ENCODE data around the gene ADAT2.
A peak's percentile ranks its signal among the peaks of the same experiment; 100 is the strongest.
"Not testable (repeated sequence)": the region's sequence is repeated elsewhere in the genome, so short reads cannot be mapped to it uniquely, and the experiment has no call there.

ADAT2 gene

DNA sequence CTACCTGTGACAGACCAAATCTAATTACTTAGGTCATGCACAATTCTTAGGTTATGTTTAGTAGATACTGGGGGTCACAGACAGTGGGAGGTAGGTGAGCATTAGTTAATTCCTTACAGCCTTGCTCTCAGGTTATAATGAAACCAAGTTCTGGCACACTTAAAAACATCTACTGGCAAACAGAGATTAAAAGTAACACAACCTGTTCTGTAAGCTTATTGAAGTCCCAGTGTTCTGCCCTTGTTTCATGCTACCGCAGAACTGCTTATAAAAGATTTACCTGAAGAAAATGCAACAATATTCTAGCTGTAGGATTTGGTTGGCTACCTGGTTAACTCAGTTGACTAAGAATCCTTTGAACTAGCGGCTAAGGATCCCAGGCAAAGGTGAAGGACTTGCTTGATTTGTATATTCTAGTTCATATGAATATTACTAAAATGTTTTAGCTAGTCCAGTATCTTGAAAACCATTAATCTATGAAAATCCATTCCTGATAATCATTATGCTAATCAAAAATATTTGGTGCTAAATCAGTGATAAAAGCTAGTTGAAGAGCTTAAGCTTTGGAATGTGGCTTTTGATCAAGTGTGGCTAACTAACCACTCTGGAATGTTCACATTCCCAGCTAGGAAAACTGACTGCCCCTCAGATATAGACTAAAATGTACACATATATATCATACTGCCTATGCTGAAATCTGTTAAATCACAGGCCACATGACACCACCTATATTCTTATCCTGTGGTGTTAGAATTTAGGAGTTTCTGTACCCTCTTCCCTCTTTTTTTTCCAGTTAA is 7.3 kb upstream of the ADAT2 start:
- no peak for DNase-seq
- H3K4me3 Mint-ChIP-seq, result no peak overlapping the region
- H3K4me1 Mint-ChIP-seq, result peaks cover 7 to 14% of the 10 kb centered on the region in 2 donors
- no peak for ATAC-seq (replicated peaks)
- no peaks in the 10 kb centered on the region for H3K9me3 Mint-ChIP-seq
- no peaks in the 10 kb centered on the region for H3K27me3 Mint-ChIP-seq
- H3K36me3 Mint-ChIP-seq, result peaks cover 23 to 26% of the 10 kb centered on the region in 2 donors
- H3K27ac Mint-ChIP-seq, result no peak overlapping the region

DNA sequence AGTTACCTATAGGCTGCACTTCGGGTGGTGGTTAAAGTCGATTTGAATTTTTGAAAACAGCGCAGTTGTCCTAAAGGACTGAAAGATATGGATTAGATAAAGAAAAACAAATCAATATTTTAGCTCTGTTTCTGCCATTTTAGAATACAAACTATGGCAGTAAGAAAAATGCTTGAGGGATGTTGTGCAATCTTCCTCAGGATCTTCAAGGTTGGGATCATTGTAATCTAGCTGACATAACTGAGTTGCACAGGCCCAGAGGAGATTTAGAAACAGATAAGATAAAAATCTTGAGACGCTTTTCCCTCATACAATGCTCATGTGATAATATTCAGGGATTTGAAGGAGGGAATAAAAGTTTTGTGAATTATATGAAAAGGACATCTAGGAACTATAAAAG is 1.0 kb upstream of the ADAT2 start:
- Mint-ChIP-seq H3K4me3 (peak overlapping the region; percentile 92 to 99), H3K27me3 (no peaks in the 10 kb centered on the region), H3K36me3 (peaks cover 8 to 12% of the 10 kb centered on the region in 2 donors), H3K9me3 (no peaks in the 10 kb centered on the region), H3K27ac (peak overlapping the region; percentile 99), H3K4me1 (peaks cover 17 to 39% of the 10 kb centered on the region in 2 donors)
- ATAC-seq (replicated peaks) (no peak), DNase-seq (no peak)

DNA sequence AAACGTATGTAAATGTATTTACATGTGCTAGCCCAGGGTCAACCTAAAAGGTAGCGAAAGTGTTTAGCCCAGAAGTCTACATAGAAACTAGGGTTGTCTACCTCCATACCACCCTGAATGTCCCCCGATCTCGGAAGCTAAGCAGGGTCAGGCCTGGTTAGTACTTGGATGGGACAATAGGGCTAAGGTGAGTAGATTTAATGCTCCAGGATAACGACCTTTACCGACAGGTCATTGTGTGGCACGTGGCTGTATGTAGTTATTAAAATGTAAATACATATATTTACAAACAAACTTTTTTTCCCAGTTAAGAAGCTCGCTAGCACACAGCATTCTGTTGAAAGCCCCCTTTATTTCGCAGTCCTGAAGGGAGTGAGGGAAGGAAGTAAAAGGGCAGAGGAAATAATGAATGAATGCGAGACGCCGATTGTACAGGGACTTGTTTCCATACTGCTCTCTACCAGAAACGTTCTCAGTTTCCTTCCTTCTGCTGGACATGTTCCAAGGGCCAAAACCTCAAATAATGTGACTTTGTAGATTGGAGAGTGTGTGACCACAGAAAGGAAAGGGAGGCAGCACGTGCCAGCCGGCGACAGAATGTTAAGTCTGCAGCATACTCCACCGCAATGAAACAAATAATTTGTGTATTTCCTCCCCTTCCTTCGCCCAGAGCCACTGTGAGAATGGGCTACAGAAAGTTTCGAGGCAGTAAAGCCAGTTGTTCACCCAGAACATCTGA is 612 bp downstream of the ADAT2 start:
- H3K4me1 Mint-ChIP-seq, result peaks cover 15 to 33% of the 10 kb centered on the region in 2 donors
- ATAC-seq (replicated peaks) (peak; percentile 4 to 14), DNase-seq (peak; percentile 12)
- H3K27ac Mint-ChIP-seq, result peak overlapping the region; percentile 99
- H3K36me3 Mint-ChIP-seq, result peaks cover 6 to 11% of the 10 kb centered on the region in 2 donors
- H3K4me3 Mint-ChIP-seq, result peak overlapping the region; percentile 92 to 99
- H3K27me3 Mint-ChIP-seq, result no peaks in the 10 kb centered on the region
- H3K9me3 Mint-ChIP-seq, result no peaks in the 10 kb centered on the region

DNA sequence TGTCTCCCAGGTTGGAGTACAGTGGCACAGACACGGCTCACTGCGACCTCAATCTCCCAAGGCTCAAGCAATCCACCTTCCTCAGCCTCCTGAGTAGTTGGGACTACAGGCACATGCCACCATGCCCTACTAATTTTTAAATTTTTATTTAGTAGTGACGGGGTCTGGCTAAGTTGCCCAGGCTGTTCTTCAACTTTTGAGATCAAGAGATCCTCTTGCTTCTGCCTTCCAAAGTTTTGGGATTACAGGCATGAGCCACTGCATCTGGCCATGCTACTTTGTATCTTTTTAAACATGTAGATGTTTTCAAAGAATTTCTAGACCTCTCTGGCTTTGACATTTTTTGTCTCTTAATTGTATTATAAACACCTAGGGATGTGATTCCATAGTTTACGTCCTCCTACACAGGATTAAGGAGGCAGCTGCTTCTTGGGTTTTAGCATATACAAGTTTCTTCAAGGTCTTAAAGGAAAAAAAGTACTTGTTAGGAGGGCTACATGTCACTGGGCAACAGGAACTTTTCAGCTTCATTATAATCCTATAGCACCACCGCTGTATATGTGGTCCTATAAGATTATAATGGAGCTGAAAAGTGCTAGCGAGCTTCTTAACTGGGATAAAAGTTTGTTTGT is 1.3 kb downstream of the ADAT2 start:
- ATAC-seq (replicated peaks), result no peak

DNA sequence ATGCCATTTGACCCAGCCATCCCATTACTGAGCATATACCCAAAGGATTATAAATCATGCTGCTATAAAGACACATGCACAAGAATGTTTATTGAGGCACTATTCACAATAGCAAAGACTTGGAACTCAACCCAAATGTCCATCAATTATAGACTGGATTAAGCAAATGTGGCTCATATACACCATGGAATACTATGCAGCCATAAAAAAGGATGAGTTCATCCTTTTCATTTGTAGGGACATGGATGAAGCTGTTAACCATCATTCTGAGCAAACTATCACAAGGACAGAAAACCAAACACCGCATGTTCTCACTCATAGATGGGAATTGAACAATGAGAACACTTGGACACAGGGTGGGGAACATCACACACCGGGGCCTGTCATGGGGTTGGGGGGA is 2.6 kb downstream of the ADAT2 start:
- H3K4me1 Mint-ChIP-seq, result peaks cover 11 to 25% of the 10 kb centered on the region in 2 donors
- H3K27ac Mint-ChIP-seq; H3K27me3 Mint-ChIP-seq; DNase-seq; ATAC-seq (replicated peaks); H3K9me3 Mint-ChIP-seq; H3K4me3 Mint-ChIP-seq: not testable (repeated sequence)
- H3K36me3 Mint-ChIP-seq, result peaks cover 14 to 19% of the 10 kb centered on the region in 2 donors

More for the DNA sequence above, 1.3 kb downstream of the ADAT2 start:
- Mint-ChIP-seq H3K4me1 (peaks cover 15 to 26% of the 10 kb centered on the region in 2 donors), H3K4me3 (peak overlapping the region; percentile 92 to 99), H3K27me3 (no peaks in the 10 kb centered on the region), H3K27ac (peak overlapping the region; percentile 99), H3K36me3 (peaks cover 6 to 10% of the 10 kb centered on the region in 2 donors), H3K9me3 (no peaks in the 10 kb centered on the region)
- no peak for DNase-seq

DNA sequence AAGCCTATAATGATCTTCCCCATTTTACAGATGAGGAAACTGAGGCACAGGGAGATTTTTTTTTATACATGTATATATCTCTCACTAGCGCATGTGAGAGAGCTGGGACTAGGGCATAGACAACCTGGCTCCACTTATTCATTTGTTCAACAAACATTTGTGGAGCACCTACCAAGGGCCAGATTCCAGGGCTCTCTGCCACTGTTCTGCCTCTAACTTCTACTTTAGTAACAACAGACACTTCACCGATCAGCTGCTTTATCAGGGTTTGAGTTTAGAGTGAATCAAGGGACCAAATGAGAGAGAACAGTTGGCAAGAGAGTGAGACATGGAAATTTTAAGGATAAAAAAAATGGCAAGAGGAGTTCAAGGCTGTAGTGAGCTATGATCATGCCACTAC is 7.4 kb downstream of the ADAT2 start:
- Mint-ChIP-seq H3K36me3 (peaks cover 35 to 38% of the 10 kb centered on the region in 2 donors), H3K27ac (no peak overlapping the region), H3K4me1 (peaks cover 0 to 3% of the 10 kb centered on the region in 2 donors), H3K9me3 (peaks cover 0 to 2% of the 10 kb centered on the region in 2 donors), H3K4me3 (no peak overlapping the region), H3K27me3 (no peaks in the 10 kb centered on the region)
- no peak for DNase-seq
- no peak for ATAC-seq (replicated peaks)

DNA sequence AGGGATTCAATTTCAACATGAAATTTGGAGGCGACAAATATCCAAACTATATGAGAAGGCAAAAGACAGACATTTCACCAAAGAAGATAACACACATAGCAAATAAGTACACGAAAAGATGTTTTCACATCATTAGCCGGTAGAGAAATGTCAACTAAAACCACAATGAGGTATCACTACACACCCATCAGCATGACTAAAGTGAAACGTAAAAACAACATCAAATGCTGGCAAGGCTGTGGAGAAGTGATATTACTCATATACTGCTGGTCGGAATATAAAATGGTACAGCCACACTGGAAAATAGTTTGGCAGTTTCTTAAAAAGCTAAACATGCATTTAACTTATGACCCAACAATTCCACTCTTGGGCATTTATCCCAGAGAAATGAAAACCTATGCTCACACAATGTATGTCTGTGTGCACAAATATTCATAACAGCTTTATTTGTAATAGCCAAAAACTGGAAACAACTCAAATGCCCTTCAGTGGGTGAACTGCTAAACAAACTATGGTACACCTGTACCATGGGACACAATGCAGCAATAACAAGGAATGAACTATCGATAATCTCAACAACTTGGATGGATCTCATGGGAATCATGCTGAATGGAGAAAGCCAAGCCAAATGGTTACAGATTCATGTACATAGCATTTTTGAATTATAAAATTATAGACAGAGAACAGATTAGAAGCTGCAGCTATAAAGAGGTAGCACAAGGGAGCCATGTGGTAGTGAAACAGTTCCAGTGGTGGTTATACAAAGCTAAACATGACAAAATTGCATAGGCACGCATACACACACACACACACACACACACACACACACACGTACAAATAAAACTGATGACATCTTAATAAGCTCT is 8.6 kb downstream of the ADAT2 start:
- DNase-seq, result no peak
- no peak overlapping the region for H3K4me3 Mint-ChIP-seq
- H3K27ac Mint-ChIP-seq, result no peak overlapping the region
- H3K9me3 Mint-ChIP-seq, result peaks cover 0 to 2% of the 10 kb centered on the region in 2 donors
- peaks cover 35 to 39% of the 10 kb centered on the region in 2 donors for H3K36me3 Mint-ChIP-seq
- ATAC-seq (replicated peaks), result no peak
- H3K4me1 Mint-ChIP-seq, result no peaks in the 10 kb centered on the region
- H3K27me3 Mint-ChIP-seq, result no peaks in the 10 kb centered on the region

DNA sequence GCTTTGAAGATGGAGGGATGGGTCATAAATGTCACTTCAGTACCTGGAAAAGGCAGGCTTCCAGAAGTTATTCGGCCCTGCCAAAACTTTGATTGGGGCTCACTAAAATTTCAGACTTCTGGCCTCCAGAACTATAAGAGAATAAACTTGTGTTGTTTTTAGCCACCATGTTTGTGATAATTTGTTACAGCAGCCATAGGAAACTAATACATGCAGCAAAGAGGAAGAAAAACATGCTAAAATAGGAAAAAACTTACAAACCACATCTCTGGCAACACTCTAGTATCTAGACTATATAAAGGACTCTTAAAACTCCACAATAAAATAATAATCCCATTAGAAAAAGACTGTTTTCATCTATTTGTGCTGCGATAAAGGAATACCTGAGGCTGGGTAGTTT is 9.5 kb downstream of the ADAT2 start:
- Mint-ChIP-seq H3K4me3 (no peak overlapping the region), H3K36me3 (peaks cover 41 to 45% of the 10 kb centered on the region in 2 donors), H3K27me3 (no peaks in the 10 kb centered on the region), H3K4me1 (no peaks in the 10 kb centered on the region), H3K27ac (no peak overlapping the region), H3K9me3 (peaks cover 0 to 2% of the 10 kb centered on the region in 2 donors)
- DNase-seq, result no peak
- no peak for ATAC-seq (replicated peaks)

DNA sequence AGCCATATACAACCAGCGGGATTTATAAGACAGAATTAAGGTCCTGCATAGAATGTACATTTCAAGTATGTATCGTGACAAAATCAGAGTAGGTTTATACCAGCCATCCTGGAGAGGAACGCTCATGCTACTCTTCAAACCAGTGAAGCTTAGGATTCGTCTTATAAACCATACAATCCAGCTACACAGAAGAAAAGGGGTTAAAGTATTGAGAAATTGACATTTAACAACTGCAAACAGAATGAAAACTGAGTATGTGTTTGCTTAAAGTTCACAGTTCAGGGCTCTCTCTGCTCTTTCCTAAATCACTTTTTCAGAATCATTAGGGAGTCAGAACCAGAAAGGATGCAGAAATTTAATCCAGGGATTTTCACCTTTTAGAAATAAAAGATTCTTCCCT is 17.9 kb downstream of the ADAT2 start:
- Mint-ChIP-seq H3K4me3 (no peak overlapping the region), H3K27me3 (no peaks in the 10 kb centered on the region), H3K4me1 (peaks cover 0 to under 1% of the 10 kb centered on the region in 2 donors), H3K36me3 (peaks cover 26 to 31% of the 10 kb centered on the region in 2 donors), H3K9me3 (no peaks in the 10 kb centered on the region), H3K27ac (no peak overlapping the region)
- no peak for DNase-seq
- no peak for ATAC-seq (replicated peaks)

DNA sequence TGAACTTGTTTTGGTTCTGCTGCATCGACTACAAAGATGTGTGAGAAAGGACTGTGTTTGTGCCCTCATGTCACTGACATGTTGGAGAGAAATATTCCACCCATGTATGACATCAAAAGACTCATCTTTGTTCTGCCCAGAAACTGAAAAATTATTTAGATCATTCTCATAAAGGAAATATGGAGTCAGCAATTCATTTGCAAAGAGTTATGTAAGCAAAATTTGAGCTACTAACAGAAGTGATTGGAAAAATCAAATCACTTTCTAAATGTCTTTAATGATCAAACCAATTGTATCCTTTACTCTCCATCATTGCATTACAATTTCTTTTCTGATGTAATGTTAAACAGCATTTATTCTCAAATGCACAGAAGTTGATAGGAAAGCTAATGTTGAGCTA is 19.3 kb downstream of the ADAT2 start:
- Mint-ChIP-seq H3K4me3 (no peak overlapping the region), H3K4me1 (peaks cover 3 to 8% of the 10 kb centered on the region in 2 donors), H3K27me3 (no peaks in the 10 kb centered on the region), H3K9me3 (no peaks in the 10 kb centered on the region), H3K27ac (no peak overlapping the region), H3K36me3 (peaks cover 28 to 29% of the 10 kb centered on the region in 2 donors)
- ATAC-seq (replicated peaks) (no peak), DNase-seq (no peak)

DNA sequence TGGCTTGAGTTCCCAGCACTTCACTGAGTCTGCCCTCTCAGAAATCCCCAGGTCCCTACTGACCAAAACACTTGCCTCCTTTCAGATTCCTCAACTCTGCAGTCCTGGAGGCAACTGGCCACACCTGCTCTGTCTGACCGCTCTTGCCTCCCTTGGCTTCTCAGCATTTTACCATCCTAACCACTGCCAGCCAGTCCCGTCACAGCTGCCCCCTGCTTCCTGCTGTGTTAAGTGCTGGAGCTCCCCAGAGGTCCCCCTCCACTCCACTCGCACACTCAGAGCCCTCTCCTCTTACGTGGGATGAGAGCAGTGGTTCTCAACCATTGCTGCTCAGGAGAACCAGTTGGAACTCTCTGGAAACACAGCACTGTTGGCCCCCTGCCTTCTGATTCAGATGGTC is 20.5 kb downstream of the ADAT2 start:
- Mint-ChIP-seq H3K36me3 (peaks cover 24 to 29% of the 10 kb centered on the region in 2 donors), H3K27me3 (no peaks in the 10 kb centered on the region), H3K4me3 (no peak overlapping the region), H3K4me1 (peaks cover 3 to 8% of the 10 kb centered on the region in 2 donors), H3K9me3 (no peaks in the 10 kb centered on the region), H3K27ac (peak overlapping the region; percentile 27)
- DNase-seq (no peak), ATAC-seq (replicated peaks) (no peak)

DNA sequence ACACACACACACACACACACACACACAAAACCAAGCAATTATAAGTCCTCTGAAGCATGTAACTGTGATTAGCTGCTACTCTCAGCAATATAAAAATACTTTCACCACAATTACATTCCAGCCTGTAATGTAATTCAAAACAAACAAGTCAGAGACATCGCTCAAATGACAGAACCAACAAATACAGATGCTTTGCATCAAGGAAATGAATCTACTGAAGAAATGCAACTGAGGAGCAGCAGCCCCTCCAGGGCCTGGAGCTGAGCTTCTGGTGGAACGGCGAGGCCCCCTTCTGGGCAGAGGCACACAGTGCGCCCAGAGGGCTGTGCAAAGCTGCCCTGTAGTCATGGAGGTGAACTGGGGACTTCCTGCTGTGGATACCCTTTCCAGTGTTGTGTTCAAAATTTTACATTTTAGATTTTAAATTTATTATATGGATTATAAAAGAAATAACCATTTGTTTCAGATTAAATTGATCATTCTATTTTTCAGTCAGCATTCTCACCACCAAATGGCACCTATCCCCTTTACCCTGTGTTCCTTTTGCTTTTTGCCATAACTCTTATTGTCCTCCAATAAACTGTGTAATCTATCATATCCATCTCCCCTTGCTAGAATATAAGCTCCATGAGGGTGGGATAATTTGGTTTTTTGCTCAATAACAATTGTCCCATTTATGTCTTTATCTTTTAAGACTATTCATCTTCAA is 23.2 kb downstream of the ADAT2 start:
- H3K36me3 Mint-ChIP-seq, result peaks cover 18 to 33% of the 10 kb centered on the region in 2 donors
- H3K4me3 Mint-ChIP-seq, result no peak overlapping the region
- no peaks in the 10 kb centered on the region for H3K27me3 Mint-ChIP-seq
- ATAC-seq (replicated peaks) (peak; percentile 100), DNase-seq (peak; percentile 67)
- peaks cover 3 to 8% of the 10 kb centered on the region in 2 donors for H3K4me1 Mint-ChIP-seq
- no peak overlapping the region for H3K27ac Mint-ChIP-seq
- no peaks in the 10 kb centered on the region for H3K9me3 Mint-ChIP-seq

DNA sequence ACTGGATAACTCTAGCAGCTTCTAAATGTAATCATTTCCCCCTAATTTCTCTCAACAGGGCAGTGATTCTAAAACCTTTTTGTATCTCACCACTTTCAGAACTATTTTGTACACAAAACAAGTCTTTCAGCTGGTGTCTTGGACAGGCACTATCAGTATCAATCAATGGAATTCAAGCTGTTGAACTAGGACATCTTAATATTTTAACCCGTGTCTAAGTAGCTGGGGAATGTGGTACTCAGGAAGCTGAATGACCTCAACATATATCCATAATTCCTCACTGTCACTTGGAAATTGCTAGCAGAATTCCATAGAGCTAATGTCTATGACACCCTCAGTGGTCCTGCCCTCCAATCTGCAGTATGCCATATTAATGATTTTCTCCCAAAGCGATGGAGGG is 24.5 kb downstream of the ADAT2 start:
- Mint-ChIP-seq H3K36me3 (peaks cover 10 to 31% of the 10 kb centered on the region in 2 donors), H3K4me1 (peaks cover 3 to 8% of the 10 kb centered on the region in 2 donors), H3K9me3 (no peaks in the 10 kb centered on the region), H3K4me3 (no peak overlapping the region), H3K27me3 (no peaks in the 10 kb centered on the region), H3K27ac (no peak overlapping the region)
- ATAC-seq (replicated peaks), result no peak
- no peak for DNase-seq
